Sigmoid colon (tissue), 4 donors: ENCODE data around the gene DAAM2.

Source experiments
- EP300 ChIP-seq, 4 donors: sonication (generic); formaldehyde crosslinking; IDR thresholded peaks; one replicate each; pipeline ENCODE4 v1.6.1; 2017; ENCODE audit warnings: antibody characterized with exemption in 4 of 4
- POLR2A ChIP-seq, 2 donors: fragments of 450-650 bp; IDR thresholded peaks; one replicate each; pipeline ENCODE4 v1.6.1; 2016; ENCODE audit warnings: antibody characterized with exemption in 2 of 2, mild to moderate bottlenecking in 2 of 2, moderate library complexity in 2 of 2
- POLR2AphosphoS5 ChIP-seq, 4 donors: sonication (generic); formaldehyde crosslinking; IDR thresholded peaks; one replicate each; pipeline ENCODE4 v1.6.1; 2017; ENCODE audit warnings: antibody characterized with exemption in 4 of 4
- TF ChIP-seq, protein P1 (sequence below), 4 experiments: fragments of 450-650 bp in 3 of 4; fragments of 200-600 bp in 1 of 4; IDR thresholded peaks; one replicate each; pipeline ENCODE4 v1.5.1; 2016 to 2019; ENCODE audit warnings: antibody characterized with exemption in 4 of 4, mild to moderate bottlenecking in 3 of 4, moderate library complexity in 2 of 4

DNA sequence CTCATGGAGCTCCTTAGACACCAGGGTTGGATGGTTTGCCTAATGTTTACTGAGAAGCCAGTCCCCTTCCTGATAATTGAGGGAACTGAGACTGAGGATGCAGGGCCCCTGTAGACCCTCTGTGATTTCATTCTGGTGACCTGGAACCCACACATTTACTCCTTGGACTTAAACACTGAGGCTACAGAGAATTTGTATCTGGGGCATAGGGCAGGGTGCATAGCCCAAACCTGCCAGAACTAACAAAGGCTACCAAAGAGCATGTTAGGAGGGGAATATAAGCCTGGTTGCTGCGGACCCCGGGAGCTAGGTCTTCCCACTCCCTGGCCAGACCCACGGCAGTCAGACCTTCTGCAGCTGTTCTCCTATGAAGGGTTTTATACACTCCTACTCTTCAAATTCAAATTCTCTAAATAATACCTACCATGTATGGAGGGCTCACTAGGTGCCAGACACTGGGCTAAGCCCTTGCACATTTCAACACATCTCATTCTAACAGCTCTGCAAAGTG lies 19.7 kb downstream of the DAAM2 start:
- TF ChIP-seq, protein P1, sequence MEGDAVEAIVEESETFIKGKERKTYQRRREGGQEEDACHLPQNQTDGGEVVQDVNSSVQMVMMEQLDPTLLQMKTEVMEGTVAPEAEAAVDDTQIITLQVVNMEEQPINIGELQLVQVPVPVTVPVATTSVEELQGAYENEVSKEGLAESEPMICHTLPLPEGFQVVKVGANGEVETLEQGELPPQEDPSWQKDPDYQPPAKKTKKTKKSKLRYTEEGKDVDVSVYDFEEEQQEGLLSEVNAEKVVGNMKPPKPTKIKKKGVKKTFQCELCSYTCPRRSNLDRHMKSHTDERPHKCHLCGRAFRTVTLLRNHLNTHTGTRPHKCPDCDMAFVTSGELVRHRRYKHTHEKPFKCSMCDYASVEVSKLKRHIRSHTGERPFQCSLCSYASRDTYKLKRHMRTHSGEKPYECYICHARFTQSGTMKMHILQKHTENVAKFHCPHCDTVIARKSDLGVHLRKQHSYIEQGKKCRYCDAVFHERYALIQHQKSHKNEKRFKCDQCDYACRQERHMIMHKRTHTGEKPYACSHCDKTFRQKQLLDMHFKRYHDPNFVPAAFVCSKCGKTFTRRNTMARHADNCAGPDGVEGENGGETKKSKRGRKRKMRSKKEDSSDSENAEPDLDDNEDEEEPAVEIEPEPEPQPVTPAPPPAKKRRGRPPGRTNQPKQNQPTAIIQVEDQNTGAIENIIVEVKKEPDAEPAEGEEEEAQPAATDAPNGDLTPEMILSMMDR (IDR thresholded peaks at IDR 0.05) = no peak
- TF ChIP-seq POLR2A (IDR thresholded peaks at IDR 0.05) (no peak), EP300 (IDR thresholded peaks at IDR 0.05) (no peak), POLR2AphosphoS5 (IDR thresholded peaks at IDR 0.05) (no peak)
